Neural cell (in vitro differentiated cells): Measurements from ENCODE around the gene TLR6. TPM values are rescaled to one million over a fixed set of nuclear protein-coding genes. Genes with fewer than 3 reads are reported as not detected.

Experiments
- H2AFZ ChIP-seq: fragments of 200-600, 300-800 bp; sonication (generic), shearing (Covaris generic); 2 replicates; pipeline ENCODE4 v1.6.0; 2014; ENCODE audit warnings: low read depth, mild to moderate bottlenecking, antibody characterized with exemption, low read length, moderate library complexity
- H3F3A ChIP-seq: fragments of 200-600 bp; shearing (Covaris generic); 2 replicates; pipeline ENCODE4 v1.6.1; 2016; ENCODE audit warnings: mild to moderate bottlenecking, moderate library complexity, mixed read lengths, antibody characterized with exemption, low read length; ENCODE audit not compliant: insufficient read depth, poor library complexity, severe bottlenecking
- H3K27ac ChIP-seq: fragments of 200-600, 300-800 bp; sonication (generic), shearing (Covaris generic); 2 replicates; pipeline ENCODE4 v1.5.1; 2014; ENCODE audit warnings: mild to moderate bottlenecking, low read length, moderate library complexity
- H3K27me3 ChIP-seq: fragments of 300-800, 200-600 bp; sonication (generic), shearing (Covaris generic); 2 replicates; pipeline ENCODE4 v1.6.0; 2014; ENCODE audit warnings: mild to moderate bottlenecking, low read depth, low read length, moderate library complexity; ENCODE audit not compliant: insufficient read depth
- H3K36me3 ChIP-seq: fragments of 300-800, 200-600 bp; sonication (generic), shearing (Covaris generic); 2 replicates; pipeline ENCODE4 v1.5.1; 2014; ENCODE audit warnings: mild to moderate bottlenecking, antibody characterized with exemption, low read length, moderate library complexity; ENCODE audit not compliant: insufficient read depth
- H3K4me2 ChIP-seq: fragments of 300-800, 200-600 bp; sonication (generic), shearing (Covaris generic); 2 replicates; pipeline ENCODE4 v1.6.0; 2014; ENCODE audit warnings: mild to moderate bottlenecking, low read length
- H3K4me3 ChIP-seq: fragments of 300-800, 200-600 bp; sonication (generic), shearing (Covaris generic); 2 replicates; pipeline ENCODE4 v1.5.1; 2014; ENCODE audit warnings: mild to moderate bottlenecking, low read length, moderate library complexity
- H3K79me2 ChIP-seq: fragments of 200-600 bp; shearing (Covaris generic); replicated peaks from 2 replicates; pipeline ENCODE4 v1.6.0; 2014; ENCODE audit warnings: mild to moderate bottlenecking, low read length, moderate library complexity; ENCODE audit not compliant: insufficient read depth
- H3K9ac ChIP-seq: fragments of 300-800, 200-600 bp; sonication (generic), shearing (Covaris generic); 2 replicates; pipeline ENCODE4 v1.6.1; 2016; ENCODE audit warnings: mild to moderate bottlenecking, low read length, mixed read lengths
- H3K9me2 ChIP-seq: fragments of 200-600 bp; shearing (Covaris generic); 2 replicates; pipeline ENCODE4 v1.6.1; 2016; ENCODE audit warnings: mild to moderate bottlenecking, low read length, mixed read lengths; ENCODE audit not compliant: insufficient read depth
- H3K9me3 ChIP-seq: fragments of 200-600, 300-800 bp; sonication (generic), shearing (Covaris generic); 2 replicates; pipeline ENCODE4 v1.6.1; 2016; ENCODE audit warnings: mild to moderate bottlenecking, mixed run types, low read length, moderate library complexity, mixed read lengths
- H4K20me1 ChIP-seq: fragments of 200-600 bp; shearing (Covaris generic); 2 replicates; pipeline ENCODE4 v1.6.1; 2016; ENCODE audit warnings: mild to moderate bottlenecking, mixed run types; ENCODE audit not compliant: insufficient read depth
- CTCF ChIP-seq: fragments of 450-650 bp; IDR thresholded peaks from 2 replicates; pipeline ENCODE4 v1.5.1; 2014; ENCODE audit warnings: antibody characterized with exemption, mild to moderate bottlenecking, moderate library complexity; ENCODE audit not compliant: poor library complexity, severe bottlenecking
- EP300 ChIP-seq: fragments of 450-650 bp; conservative IDR thresholded peaks from 2 replicates; pipeline ENCODE4 v1.6.1; 2014; ENCODE audit warnings: antibody characterized with exemption, mild to moderate bottlenecking, moderate library complexity; ENCODE audit not compliant: poor library complexity, severe bottlenecking
- EZH2 ChIP-seq: fragments of 200-600, 300-800 bp; shearing (Covaris generic), sonication (generic); IDR thresholded peaks from 2 replicates; pipeline ENCODE4 v1.6.1; 2014; ENCODE audit warnings: antibody characterized with exemption, low read length, borderline replicate concordance, mild to moderate bottlenecking; ENCODE audit not compliant: insufficient read depth, poor library complexity, severe bottlenecking
- MXI1 ChIP-seq: fragments of 450-650 bp; conservative IDR thresholded peaks from 2 replicates; pipeline ENCODE4 v1.6.1; 2014; ENCODE audit warnings: antibody characterized with exemption, mild to moderate bottlenecking; ENCODE audit not compliant: poor library complexity, severe bottlenecking
- POLR2AphosphoS5 ChIP-seq: IDR thresholded peaks from 2 replicates; pipeline ENCODE4 v1.6.1; 2012
- RAD21 ChIP-seq: fragments of 450-650 bp; conservative IDR thresholded peaks from 2 replicates; pipeline ENCODE4 v1.6.1; 2014; ENCODE audit warnings: antibody characterized with exemption, mild to moderate bottlenecking, moderate library complexity
- REST ChIP-seq: IDR thresholded peaks from 2 replicates; pipeline ENCODE4 v1.6.1; 2012; ENCODE audit warnings: borderline replicate concordance
- SMC3 ChIP-seq: fragments of 450-650 bp; conservative IDR thresholded peaks from 2 replicates; pipeline ENCODE4 v1.6.1; 2014; ENCODE audit warnings: antibody characterized with exemption, mild to moderate bottlenecking, moderate library complexity; ENCODE audit not compliant: poor library complexity
- TAF1 ChIP-seq: IDR thresholded peaks from 2 replicates; pipeline ENCODE4 v1.6.1; 2012; ENCODE audit warnings: low read depth
- polyA plus RNA-seq: library from polyadenylated mRNA; depleted of rRNA; stranded (reverse); fragments of >200 nt; gene quantifications from 2 replicates; pipeline ENCODE4 v1.2.3, GENCODE V29; 2014

TLR6 gene
- polyA plus RNA-seq, 1 donor from 2014 or later, result not detected

- H3K79me2 ChIP-seq, result no peaks in the 10 kb centered on the region
- H3K4me3 ChIP-seq, result no peak overlapping the region
- TF ChIP-seq POLR2AphosphoS5 (no peak), REST (no peak), EP300 (no peak), CTCF (no peak), RAD21 (no peak), SMC3 (no peak), TAF1 (no peak), EZH2 (no peak), MXI1 (no peak)
- no peak overlapping the region for H2AFZ ChIP-seq
- no peaks in the 10 kb centered on the region for H3K9me2 ChIP-seq
- no peak overlapping the region for H3K9ac ChIP-seq
- no peaks in the 10 kb centered on the region for H3F3A ChIP-seq
- H3K9me3 ChIP-seq, result no peaks in the 10 kb centered on the region
- no peak overlapping the region for H3K27ac ChIP-seq
- H3K27me3 ChIP-seq, result no peaks in the 10 kb centered on the region
- no peaks in the 10 kb centered on the region for H4K20me1 ChIP-seq
- no peak overlapping the region for H3K4me2 ChIP-seq
- H3K36me3 ChIP-seq, result no peaks in the 10 kb centered on the region
These were observed 22.0 kb downstream of the TLR6 start for GRCh38 chr4:38834570-38834969.

- TF ChIP-seq SMC3 (no peak), EZH2 (no peak), MXI1 (no peak), POLR2AphosphoS5 (no peak), REST (no peak), EP300 (no peak), RAD21 (no peak), CTCF (no peak), TAF1 (no peak)
- Histone ChIP-seq H3K9ac (no peak overlapping the region), H3K79me2 (no peaks in the 10 kb centered on the region), H3K36me3 (no peaks in the 10 kb centered on the region), H3K27ac (no peak overlapping the region), H3F3A (no peaks in the 10 kb centered on the region), H4K20me1 (no peaks in the 10 kb centered on the region), H2AFZ (no peak overlapping the region), H3K27me3 (no peaks in the 10 kb centered on the region), H3K4me3 (no peak overlapping the region), H3K4me2 (no peak overlapping the region), H3K9me3 (no peaks in the 10 kb centered on the region), H3K9me2 (no peaks in the 10 kb centered on the region)
These were observed 23.7 kb downstream of the TLR6 start for GRCh38 chr4:38832624-38833528.
